IPS-18a (cell line): ENCODE data around the gene ADGB.
"Not testable (repeated sequence)": the region's sequence is repeated elsewhere in the genome, so short reads cannot be mapped to it uniquely, and the experiment has no call there.

Experiments
- H3K27ac ChIP-seq: one replicate; pipeline ENCODE4 v1.5.1; 2013; ENCODE audit warnings: low read length
- H3K27me3 ChIP-seq: one replicate; pipeline ENCODE4 v1.6.1; 2013; ENCODE audit warnings: mild to moderate bottlenecking, low read length; ENCODE audit not compliant: control insufficient read depth, insufficient read depth
- H3K36me3 ChIP-seq: one replicate; pipeline ENCODE4 v1.6.1; 2013; ENCODE audit warnings: low read depth, low read length; ENCODE audit not compliant: control insufficient read depth
- H3K4me1 ChIP-seq: one replicate; pipeline ENCODE4 v1.6.1; 2013; ENCODE audit warnings: low read depth, low read length; ENCODE audit not compliant: control insufficient read depth
- H3K4me3 ChIP-seq: one replicate; pipeline ENCODE4 v1.5.1; 2013; ENCODE audit warnings: low read length
- H3K9ac ChIP-seq: one replicate; pipeline ENCODE4 v1.6.1; 2013; ENCODE audit warnings: mild to moderate bottlenecking, low read length, moderate library complexity
- H3K9me3 ChIP-seq: one replicate; pipeline ENCODE4 v1.6.1; 2013; ENCODE audit warnings: low read depth, low read length; ENCODE audit not compliant: control insufficient read depth

ADGB gene

GRCh38 chr6:146770275-146770964, 171.6 kb downstream of the ADGB start:
- Histone ChIP-seq H3K9me3 (no peaks in the 10 kb centered on the region), H3K27me3 (no peaks in the 10 kb centered on the region), H3K4me3 (no peak overlapping the region), H3K9ac (no peak overlapping the region), H3K27ac (no peak overlapping the region), H3K36me3 (no peaks in the 10 kb centered on the region), H3K4me1 (no peaks in the 10 kb centered on the region)

GRCh38 chr6:146770965-146771735, 172.4 kb downstream of the ADGB start:
- H3K36me3 ChIP-seq, result no peaks in the 10 kb centered on the region
- no peaks in the 10 kb centered on the region for H3K27me3 ChIP-seq
- H3K4me1 ChIP-seq, result no peaks in the 10 kb centered on the region
- H3K4me3 ChIP-seq, result no peak overlapping the region
- no peak overlapping the region for H3K27ac ChIP-seq
- H3K9me3 ChIP-seq, result no peaks in the 10 kb centered on the region
- H3K9ac ChIP-seq, result no peak overlapping the region

DNA sequence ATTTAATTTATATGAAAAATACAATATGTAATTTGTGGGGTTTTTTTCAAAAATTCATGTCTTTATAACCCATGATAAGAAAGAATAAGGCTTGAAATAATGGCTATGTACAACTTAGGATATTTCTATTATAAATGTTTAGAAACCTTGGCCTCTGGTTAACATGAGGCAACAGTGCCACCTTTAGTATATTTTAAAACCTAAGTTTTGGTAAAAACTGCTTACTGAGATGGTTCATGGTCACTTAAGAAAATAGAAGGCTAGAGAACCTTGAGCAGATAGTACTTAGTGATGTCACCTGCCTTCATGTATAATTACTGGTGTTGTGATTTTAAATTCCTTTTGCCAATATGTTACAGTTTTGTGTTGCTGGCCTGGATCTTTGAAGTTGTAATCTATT, 176.4 kb downstream of the ADGB start:
- no peaks in the 10 kb centered on the region for H3K27me3 ChIP-seq
- H3K9ac ChIP-seq, result no peak overlapping the region
- no peak overlapping the region for H3K4me3 ChIP-seq
- H3K36me3 ChIP-seq, result no peaks in the 10 kb centered on the region
- H3K27ac ChIP-seq, result no peak overlapping the region
- no peaks in the 10 kb centered on the region for H3K9me3 ChIP-seq
- no peaks in the 10 kb centered on the region for H3K4me1 ChIP-seq

DNA sequence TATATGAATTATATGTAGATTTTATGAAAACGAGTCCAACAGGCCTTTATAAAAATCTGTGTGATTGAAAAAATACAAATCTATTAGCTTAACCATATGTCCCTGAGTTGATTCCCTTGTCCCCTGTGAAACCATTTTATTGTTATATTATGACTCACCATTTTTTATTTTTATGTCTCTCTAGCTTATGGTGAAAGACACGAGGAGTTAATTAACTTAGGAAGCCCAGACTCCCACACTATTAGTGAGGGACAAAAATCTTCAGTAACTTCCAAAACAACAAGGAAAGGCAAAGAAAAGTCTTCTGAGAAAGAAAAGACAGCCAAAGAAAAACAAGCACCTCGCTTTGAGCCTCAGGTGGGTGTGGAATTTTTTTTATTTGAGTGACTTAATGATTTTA, 183.1 kb downstream of the ADGB start:
- no peaks in the 10 kb centered on the region for H3K9me3 ChIP-seq
- H3K36me3 ChIP-seq, result no peaks in the 10 kb centered on the region
- H3K27me3 ChIP-seq, result no peaks in the 10 kb centered on the region
- no peak overlapping the region for H3K9ac ChIP-seq
- no peaks in the 10 kb centered on the region for H3K4me1 ChIP-seq
- no peak overlapping the region for H3K4me3 ChIP-seq
- H3K27ac ChIP-seq, result no peak overlapping the region

DNA sequence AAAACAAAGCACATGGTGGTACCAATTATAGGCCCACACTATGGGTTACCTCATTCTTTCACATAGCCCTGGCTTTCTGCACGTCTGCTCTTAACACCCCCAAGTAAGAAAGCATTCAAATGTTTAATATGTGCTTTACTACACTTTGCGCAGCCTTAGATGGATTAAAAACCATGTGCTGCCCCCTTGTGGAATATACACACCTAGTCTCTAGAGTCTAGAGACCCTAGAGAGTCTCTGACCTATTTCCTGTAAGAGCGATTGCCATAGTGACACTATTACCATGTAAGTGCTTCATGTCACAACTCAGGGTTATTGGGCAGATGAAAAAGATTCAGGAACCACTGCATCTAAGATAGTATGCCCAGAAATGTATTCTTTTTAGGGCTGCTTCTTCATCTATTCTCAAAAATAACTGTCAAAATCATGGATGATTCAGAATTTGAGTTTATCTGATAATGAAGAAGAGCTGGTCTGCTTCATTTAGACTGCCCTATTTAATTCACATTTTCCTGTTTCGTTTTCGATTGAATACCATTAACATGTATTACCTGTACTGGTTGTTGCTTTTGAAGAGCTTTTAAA, 186.3 kb downstream of the ADGB start:
- Histone ChIP-seq H3K9ac (no peak overlapping the region), H3K4me1 (no peaks in the 10 kb centered on the region), H3K9me3 (no peaks in the 10 kb centered on the region), H3K27ac (no peak overlapping the region), H3K4me3 (no peak overlapping the region), H3K36me3 (no peaks in the 10 kb centered on the region), H3K27me3 (no peaks in the 10 kb centered on the region)

GRCh38 chr6:146787876-146788508, 189.2 kb downstream of the ADGB start:
- no peak overlapping the region for H3K9ac ChIP-seq
- H3K4me3 ChIP-seq, result no peak overlapping the region
- H3K9me3 ChIP-seq, result no peaks in the 10 kb centered on the region
- H3K27ac ChIP-seq, result no peak overlapping the region
- no peaks in the 10 kb centered on the region for H3K27me3 ChIP-seq
- H3K4me1 ChIP-seq, result no peaks in the 10 kb centered on the region
- no peaks in the 10 kb centered on the region for H3K36me3 ChIP-seq

DNA sequence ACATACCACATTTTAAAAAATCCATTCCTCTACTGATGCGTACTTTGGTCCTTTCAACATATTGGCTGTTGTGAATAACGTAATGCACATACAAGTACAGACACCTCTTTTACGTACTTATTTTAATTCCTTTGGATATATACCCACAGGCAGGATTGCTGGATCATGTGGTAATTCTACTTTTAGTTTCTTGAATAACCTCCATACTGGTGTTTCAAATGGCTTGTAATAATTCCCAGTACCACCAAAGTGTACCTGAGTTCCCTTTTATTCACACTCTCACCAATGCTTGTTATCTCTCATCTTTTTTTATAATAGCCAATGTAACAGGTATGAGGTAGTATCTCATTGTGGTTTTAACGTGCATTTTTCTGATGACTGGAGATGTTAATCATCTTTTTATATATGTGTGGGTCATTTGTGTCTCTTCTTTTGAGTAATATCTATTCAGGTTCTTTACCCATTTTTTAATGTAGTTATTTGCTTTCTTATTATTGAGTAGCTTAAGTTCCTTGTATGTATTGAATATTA, 191.9 kb downstream of the ADGB start:
- H3K9me3 ChIP-seq, result no peaks in the 10 kb centered on the region
- no peak overlapping the region for H3K9ac ChIP-seq
- no peaks in the 10 kb centered on the region for H3K4me1 ChIP-seq
- H3K36me3 ChIP-seq, result no peaks in the 10 kb centered on the region
- no peaks in the 10 kb centered on the region for H3K27me3 ChIP-seq
- no peak overlapping the region for H3K4me3 ChIP-seq
- H3K27ac ChIP-seq, result no peak overlapping the region

DNA sequence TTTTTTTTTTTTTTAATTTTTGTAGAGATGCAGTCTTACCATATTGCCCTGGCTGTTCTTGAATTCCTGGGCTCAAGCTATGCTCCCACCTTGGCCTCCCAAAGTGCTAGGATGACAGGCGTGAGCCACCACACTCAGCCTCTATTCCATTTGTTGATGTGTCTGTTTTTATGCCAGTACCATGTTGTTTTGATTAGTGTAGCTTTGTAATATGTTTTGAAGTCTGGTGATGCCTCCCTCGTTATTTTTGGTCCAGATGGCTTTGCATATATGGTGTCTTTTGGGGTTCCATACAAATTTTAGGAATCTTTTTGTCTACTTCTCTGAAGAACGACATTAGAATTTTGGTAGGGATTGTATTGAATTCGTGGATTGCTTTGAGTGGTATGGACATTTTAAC, 193.2 kb downstream of the ADGB start:
- Histone ChIP-seq H3K27ac (no peak overlapping the region), H3K4me1 (no peaks in the 10 kb centered on the region), H3K27me3 (no peaks in the 10 kb centered on the region), H3K9me3 (no peaks in the 10 kb centered on the region), H3K36me3 (no peaks in the 10 kb centered on the region), H3K4me3 (no peak overlapping the region), H3K9ac (no peak overlapping the region)

DNA sequence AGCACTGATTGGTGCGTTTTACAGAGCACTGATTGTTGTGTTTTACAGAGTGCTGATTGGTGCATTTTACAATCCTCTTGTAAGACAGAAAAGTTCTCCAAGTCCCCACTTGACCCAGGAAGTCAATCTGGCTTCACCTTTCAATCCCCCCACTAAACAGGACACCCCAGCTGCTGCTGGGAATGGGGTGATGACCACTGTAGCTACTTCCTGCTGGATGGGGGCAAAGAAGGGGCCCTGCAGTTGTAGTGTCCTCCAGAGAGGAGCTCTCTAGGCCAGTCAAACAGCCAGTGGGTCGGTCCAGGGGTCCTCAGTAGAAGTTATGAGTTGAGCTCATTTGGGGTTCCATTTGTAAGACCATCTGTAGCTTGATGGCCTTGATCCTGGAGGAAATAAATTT, 194.4 kb downstream of the ADGB start:
- H3K9ac ChIP-seq, H3K36me3 ChIP-seq, H3K9me3 ChIP-seq, H3K4me1 ChIP-seq, H3K27ac ChIP-seq, H3K27me3 ChIP-seq, H3K4me3 ChIP-seq: not testable (repeated sequence)

- no peaks in the 10 kb centered on the region for H3K36me3 ChIP-seq
- no peak overlapping the region for H3K27ac ChIP-seq
- no peak overlapping the region for H3K9ac ChIP-seq
- H3K27me3 ChIP-seq, result no peaks in the 10 kb centered on the region
- H3K4me3 ChIP-seq, result no peak overlapping the region
- H3K4me1 ChIP-seq, result no peaks in the 10 kb centered on the region
- H3K9me3 ChIP-seq, result no peaks in the 10 kb centered on the region
These were observed 196.8 kb downstream of the ADGB start for GRCh38 chr6:146795479-146796133.

DNA sequence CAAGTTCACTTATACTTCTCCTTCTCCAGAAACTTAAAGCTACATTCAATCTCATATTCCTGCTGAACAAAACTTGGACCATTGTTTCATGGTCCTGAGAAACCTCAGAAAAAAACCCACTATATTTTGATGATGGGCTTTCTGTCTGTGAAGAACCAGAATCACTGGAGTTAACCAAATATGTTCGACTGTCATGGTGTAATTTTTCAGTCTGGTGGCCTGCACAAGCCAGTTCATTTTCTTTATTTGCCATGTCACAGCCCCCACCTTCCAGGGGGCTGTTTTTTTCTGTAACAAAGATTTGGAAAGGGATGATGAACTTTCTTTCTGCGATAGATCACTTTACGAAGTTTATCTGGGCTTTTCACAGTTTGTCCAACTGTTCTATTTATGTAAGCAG, 204.4 kb downstream of the ADGB start:
- H3K4me1 ChIP-seq, H3K27me3 ChIP-seq, H3K27ac ChIP-seq, H3K36me3 ChIP-seq, H3K4me3 ChIP-seq, H3K9ac ChIP-seq, H3K9me3 ChIP-seq: not testable (repeated sequence)
